OCI-LY1 (cell line): Measurements from ENCODE around the gene SCFD1.

Experiments used
- H2AFZ ChIP-seq: fragments of 200-600 bp; sonication (generic), shearing (Covaris generic); 2 replicates; pipeline ENCODE4 v1.6.0; 2014; ENCODE audit warnings: antibody characterized with exemption, mild to moderate bottlenecking, low read length
- H3F3A ChIP-seq: fragments of 200-600 bp; sonication (generic), shearing (Covaris generic); 2 replicates; pipeline ENCODE4 v1.6.0; 2014; ENCODE audit warnings: mild to moderate bottlenecking, antibody characterized with exemption, low read length, moderate library complexity; ENCODE audit not compliant: insufficient read depth
- H3K27ac ChIP-seq: fragments of 200-600 bp; sonication (generic); 2 replicates; pipeline ENCODE4 v1.5.1; 2014; ENCODE audit warnings: low read length, mixed run types, mild to moderate bottlenecking, low read depth; ENCODE audit not compliant: poor library complexity, severe bottlenecking
- H3K27me3 ChIP-seq: fragments of 200-600 bp; sonication (generic); 2 replicates; pipeline ENCODE4 v1.6.0; 2014; ENCODE audit warnings: antibody characterized with exemption, mild to moderate bottlenecking, low read length, moderate library complexity; ENCODE audit not compliant: insufficient read depth
- H3K36me3 ChIP-seq: fragments of 200-600 bp; sonication (generic); 2 replicates; pipeline ENCODE4 v1.6.1; 2014; ENCODE audit warnings: mild to moderate bottlenecking, antibody characterized with exemption, low read length, moderate library complexity, mixed read lengths; ENCODE audit not compliant: insufficient read depth
- H3K4me1 ChIP-seq: fragments of 200-600 bp; sonication (generic); 2 replicates; pipeline ENCODE4 v1.5.1; 2014; ENCODE audit warnings: mild to moderate bottlenecking, low read length, moderate library complexity; ENCODE audit not compliant: insufficient read depth, severe bottlenecking
- H3K4me2 ChIP-seq: fragments of 200-600 bp; sonication (generic), shearing (Covaris generic); 2 replicates; pipeline ENCODE4 v1.6.1; 2014; ENCODE audit warnings: low read length
- H3K4me3 ChIP-seq: fragments of 200-600 bp; sonication (generic); 2 replicates; pipeline ENCODE4 v1.5.1; 2014; ENCODE audit warnings: low read length, low read depth, mild to moderate bottlenecking, mixed read lengths; ENCODE audit not compliant: poor library complexity, severe bottlenecking
- H3K79me2 ChIP-seq: fragments of 200-600 bp; shearing (Covaris generic); 2 replicates; pipeline ENCODE4 v1.6.1; 2016; ENCODE audit warnings: mixed run types, low read length, mixed read lengths; ENCODE audit not compliant: insufficient read depth
- H3K9ac ChIP-seq: fragments of 200-600 bp; sonication (generic), shearing (Covaris generic); 2 replicates; pipeline ENCODE4 v1.6.1; 2014; ENCODE audit warnings: mild to moderate bottlenecking, low read length, mixed read lengths
- H3K9me2 ChIP-seq: fragments of 200-600 bp; sonication (generic), shearing (Covaris generic); 2 replicates; pipeline ENCODE4 v1.6.1; 2014; ENCODE audit warnings: low read depth, mild to moderate bottlenecking, low read length, mixed read lengths
- H3K9me3 ChIP-seq: fragments of 200-600 bp; shearing (Covaris generic); 2 replicates; pipeline ENCODE4 v1.6.1; 2014; ENCODE audit warnings: low read length, mixed read lengths
- H4K20me1 ChIP-seq: fragments of 200-600 bp; sonication (generic), shearing (Covaris generic); 2 replicates; pipeline ENCODE4 v1.6.0; 2016; ENCODE audit warnings: mild to moderate bottlenecking, low read length; ENCODE audit not compliant: insufficient read depth
- EZH2 ChIP-seq: fragments of 200-600 bp; sonication (generic), shearing (Covaris generic); IDR thresholded peaks from 2 replicates; pipeline ENCODE4 v1.8.0; 2017; ENCODE audit warnings: borderline replicate concordance, mixed run types, mild to moderate bottlenecking, antibody characterized with exemption, low read length, moderate library complexity, mixed read lengths
- TF ChIP-seq, protein P1 (sequence below): fragments of 200-600 bp; sonication (generic), shearing (Covaris generic); IDR thresholded peaks from 2 replicates; pipeline ENCODE4 v1.5.1; 2017; ENCODE audit warnings: mild to moderate bottlenecking, antibody characterized with exemption, low read length, moderate library complexity, mixed read lengths

Gene SCFD1

GRCh38 chr14:30728471-30728870 is 106.4 kb downstream of the SCFD1 start:
- no peak for TF ChIP-seq EZH2
- TF ChIP-seq, protein P1, sequence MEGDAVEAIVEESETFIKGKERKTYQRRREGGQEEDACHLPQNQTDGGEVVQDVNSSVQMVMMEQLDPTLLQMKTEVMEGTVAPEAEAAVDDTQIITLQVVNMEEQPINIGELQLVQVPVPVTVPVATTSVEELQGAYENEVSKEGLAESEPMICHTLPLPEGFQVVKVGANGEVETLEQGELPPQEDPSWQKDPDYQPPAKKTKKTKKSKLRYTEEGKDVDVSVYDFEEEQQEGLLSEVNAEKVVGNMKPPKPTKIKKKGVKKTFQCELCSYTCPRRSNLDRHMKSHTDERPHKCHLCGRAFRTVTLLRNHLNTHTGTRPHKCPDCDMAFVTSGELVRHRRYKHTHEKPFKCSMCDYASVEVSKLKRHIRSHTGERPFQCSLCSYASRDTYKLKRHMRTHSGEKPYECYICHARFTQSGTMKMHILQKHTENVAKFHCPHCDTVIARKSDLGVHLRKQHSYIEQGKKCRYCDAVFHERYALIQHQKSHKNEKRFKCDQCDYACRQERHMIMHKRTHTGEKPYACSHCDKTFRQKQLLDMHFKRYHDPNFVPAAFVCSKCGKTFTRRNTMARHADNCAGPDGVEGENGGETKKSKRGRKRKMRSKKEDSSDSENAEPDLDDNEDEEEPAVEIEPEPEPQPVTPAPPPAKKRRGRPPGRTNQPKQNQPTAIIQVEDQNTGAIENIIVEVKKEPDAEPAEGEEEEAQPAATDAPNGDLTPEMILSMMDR: no peak
- Histone ChIP-seq H3K9me2 (no peaks in the 10 kb centered on the region), H3K27me3 (no peaks in the 10 kb centered on the region), H3F3A (no peaks in the 10 kb centered on the region), H3K9me3 (no peaks in the 10 kb centered on the region), H3K4me2 (no peak overlapping the region), H4K20me1 (no peaks in the 10 kb centered on the region), H3K79me2 (no peaks in the 10 kb centered on the region), H3K36me3 (peaks cover 49% of the 10 kb centered on the region), H3K9ac (no peak overlapping the region), H3K27ac (no peak overlapping the region), H3K4me1 (peaks cover 6% of the 10 kb centered on the region), H3K4me3 (no peak overlapping the region), H2AFZ (no peak overlapping the region)

GRCh38 chr14:30737916-30738315 is 115.8 kb downstream of the SCFD1 start:
- H3K4me3 ChIP-seq: no peak overlapping the region
- H3K27me3 ChIP-seq: no peaks in the 10 kb centered on the region
- H3K9ac ChIP-seq: no peak overlapping the region
- TF ChIP-seq, protein P1: no peak
- no peak for TF ChIP-seq EZH2
- H3K36me3 ChIP-seq: peaks cover 31% of the 10 kb centered on the region; the same call in 1 of the 2 replicates
- H3K27ac ChIP-seq: no peak overlapping the region
- H3K4me1 ChIP-seq: no peaks in the 10 kb centered on the region
- H3K4me2 ChIP-seq: no peak overlapping the region
- H3K9me2 ChIP-seq: no peaks in the 10 kb centered on the region
- no peaks in the 10 kb centered on the region for H3K9me3 ChIP-seq
- H3K79me2 ChIP-seq: no peaks in the 10 kb centered on the region
- no peaks in the 10 kb centered on the region for H4K20me1 ChIP-seq
- H2AFZ ChIP-seq: no peak overlapping the region
- no peaks in the 10 kb centered on the region for H3F3A ChIP-seq

DNA sequence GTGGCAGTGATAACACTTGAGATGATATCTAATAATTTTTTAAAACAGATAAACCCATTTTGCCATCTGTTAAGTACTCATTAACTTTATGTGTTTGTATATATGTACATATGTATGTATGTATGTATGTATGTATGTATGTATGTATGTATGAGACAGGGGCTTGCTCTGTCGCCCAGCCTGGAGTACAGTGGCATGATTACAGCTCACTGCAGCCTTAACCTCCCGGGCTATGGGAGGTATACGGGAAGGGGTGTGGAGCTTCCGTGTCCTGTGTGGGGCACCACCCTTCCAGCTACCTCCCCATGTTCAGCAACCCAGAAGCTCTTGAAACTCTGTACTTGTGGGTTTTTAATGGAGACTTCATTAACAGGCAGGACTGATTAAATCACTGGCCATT is 116.9 kb downstream of the SCFD1 start:
- Histone ChIP-seq H3K79me2 (no peaks in the 10 kb centered on the region), H3K27ac (no peak overlapping the region), H3K27me3 (no peaks in the 10 kb centered on the region), H3K4me3 (no peak overlapping the region), H3K9me2 (no peaks in the 10 kb centered on the region), H3K4me1 (no peaks in the 10 kb centered on the region), H4K20me1 (no peaks in the 10 kb centered on the region), H3K9me3 (no peaks in the 10 kb centered on the region), H2AFZ (no peak overlapping the region), H3K36me3 (peaks cover 27% of the 10 kb centered on the region; the same call in 1 of the 2 replicates), H3F3A (no peaks in the 10 kb centered on the region), H3K9ac (no peak overlapping the region), H3K4me2 (no peak overlapping the region)
- TF ChIP-seq, protein P1: no peak
- no peak for TF ChIP-seq EZH2
